ENCODE measurements around the gene ITGAE.

DNA sequence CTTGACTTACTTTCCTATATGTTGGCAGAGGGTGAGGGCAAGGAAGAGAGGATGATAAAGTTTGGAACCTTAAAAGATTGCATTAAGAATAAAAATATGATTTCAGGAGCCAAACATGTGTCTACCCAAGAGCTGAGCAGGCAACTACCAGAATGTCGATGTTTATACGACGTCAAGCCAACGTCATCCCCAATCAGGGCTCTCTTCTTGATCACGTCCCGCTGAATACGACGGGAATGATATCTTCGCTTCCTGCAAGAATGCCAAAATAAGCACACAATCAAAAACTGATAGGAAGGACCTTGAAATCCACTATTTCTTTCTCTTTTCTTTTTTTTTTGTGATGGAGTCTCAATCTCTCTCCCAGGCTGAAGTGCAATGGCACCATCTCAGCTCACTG, 20.1 kb upstream of the ITGAE start:
- no peak for TF ChIP-seq POLR2AphosphoS5 (IDR thresholded peaks at IDR 0.05; ENCODE audit: low read depth, low read length)
- no peak for TF ChIP-seq CTCF (IDR thresholded peaks at IDR 0.05)
- TF ChIP-seq TCF7L2 (IDR thresholded peaks at IDR 0.05; ENCODE audit: low read depth, low read length), result no peak
- TF ChIP-seq, protein P1, sequence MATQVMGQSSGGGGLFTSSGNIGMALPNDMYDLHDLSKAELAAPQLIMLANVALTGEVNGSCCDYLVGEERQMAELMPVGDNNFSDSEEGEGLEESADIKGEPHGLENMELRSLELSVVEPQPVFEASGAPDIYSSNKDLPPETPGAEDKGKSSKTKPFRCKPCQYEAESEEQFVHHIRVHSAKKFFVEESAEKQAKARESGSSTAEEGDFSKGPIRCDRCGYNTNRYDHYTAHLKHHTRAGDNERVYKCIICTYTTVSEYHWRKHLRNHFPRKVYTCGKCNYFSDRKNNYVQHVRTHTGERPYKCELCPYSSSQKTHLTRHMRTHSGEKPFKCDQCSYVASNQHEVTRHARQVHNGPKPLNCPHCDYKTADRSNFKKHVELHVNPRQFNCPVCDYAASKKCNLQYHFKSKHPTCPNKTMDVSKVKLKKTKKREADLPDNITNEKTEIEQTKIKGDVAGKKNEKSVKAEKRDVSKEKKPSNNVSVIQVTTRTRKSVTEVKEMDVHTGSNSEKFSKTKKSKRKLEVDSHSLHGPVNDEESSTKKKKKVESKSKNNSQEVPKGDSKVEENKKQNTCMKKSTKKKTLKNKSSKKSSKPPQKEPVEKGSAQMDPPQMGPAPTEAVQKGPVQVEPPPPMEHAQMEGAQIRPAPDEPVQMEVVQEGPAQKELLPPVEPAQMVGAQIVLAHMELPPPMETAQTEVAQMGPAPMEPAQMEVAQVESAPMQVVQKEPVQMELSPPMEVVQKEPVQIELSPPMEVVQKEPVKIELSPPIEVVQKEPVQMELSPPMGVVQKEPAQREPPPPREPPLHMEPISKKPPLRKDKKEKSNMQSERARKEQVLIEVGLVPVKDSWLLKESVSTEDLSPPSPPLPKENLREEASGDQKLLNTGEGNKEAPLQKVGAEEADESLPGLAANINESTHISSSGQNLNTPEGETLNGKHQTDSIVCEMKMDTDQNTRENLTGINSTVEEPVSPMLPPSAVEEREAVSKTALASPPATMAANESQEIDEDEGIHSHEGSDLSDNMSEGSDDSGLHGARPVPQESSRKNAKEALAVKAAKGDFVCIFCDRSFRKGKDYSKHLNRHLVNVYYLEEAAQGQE (IDR thresholded peaks at IDR 0.05; ENCODE audit: insufficient read depth in 1 of 2, low read depth in 2 of 2, low read length in 1 of 2), result no peak
- TF ChIP-seq SIN3A (IDR thresholded peaks at IDR 0.05; ENCODE audit: borderline replicate concordance, insufficient read depth, low read depth, low read length), result no peak

Measured in Panc1 (cell line).